ENCODE data around the gene CFAP45.

CFAP45 gene

GRCh38 chr1:159935719-159936272 lies 35.8 kb upstream of the CFAP45 start:
- no peak overlapping the region for H3K4me3 ChIP-seq (ENCODE audit: low read depth, low read length)
- DNase-seq (ENCODE audit: low read depth, low spot score), result no peak
- no peak for TF ChIP-seq CTCF (IDR thresholded peaks at IDR 0.05; ENCODE audit: low read depth, low read length)
- in situ Hi-C loops (cut with HindIII; ENCODE audit: low sequenced_read_pairs), result no loop called here

- in situ Hi-C loops (cut with HindIII; ENCODE audit: low sequenced_read_pairs), result no loop called here
- H3K4me3 ChIP-seq (ENCODE audit: low read depth, low read length), result no peak overlapping the region
- no peak for TF ChIP-seq CTCF (IDR thresholded peaks at IDR 0.05; ENCODE audit: low read depth, low read length)
- no peak for DNase-seq (ENCODE audit: low read depth, low spot score)
Measured at GRCh38 chr1:159935305-159935704, 35.3 kb upstream of the CFAP45 start.

- in situ Hi-C loops (cut with HindIII; ENCODE audit: low sequenced_read_pairs), result no loop called here
- DNase-seq (ENCODE audit: low read depth, low spot score), result no peak
- no peak overlapping the region for H3K4me3 ChIP-seq (ENCODE audit: low read depth, low read length)
- no peak for TF ChIP-seq CTCF (IDR thresholded peaks at IDR 0.05; ENCODE audit: low read depth, low read length)
Measured at GRCh38 chr1:159934136-159935039, 34.4 kb upstream of the CFAP45 start.

GRCh38 chr1:159933347-159933746 lies 33.4 kb upstream of the CFAP45 start:
- no peak overlapping the region for H3K4me3 ChIP-seq (ENCODE audit: low read depth, low read length)
- TF ChIP-seq CTCF (IDR thresholded peaks at IDR 0.05; ENCODE audit: low read depth, low read length), result no peak
- DNase-seq (ENCODE audit: low read depth, low spot score), result no peak
- in situ Hi-C loops (cut with HindIII; ENCODE audit: low sequenced_read_pairs), result no loop called here

- TF ChIP-seq CTCF (IDR thresholded peaks at IDR 0.05; ENCODE audit: low read depth, low read length), result peak; percentile 24
- DNase-seq (ENCODE audit: low read depth, low spot score), result peak; percentile 46
- in situ Hi-C loops (cut with HindIII; ENCODE audit: low sequenced_read_pairs), result no loop called here
- no peak overlapping the region for H3K4me3 ChIP-seq (ENCODE audit: low read depth, low read length)
Measured at GRCh38 chr1:159932296-159933285, 32.6 kb upstream of the CFAP45 start.

- no peak overlapping the region for H3K4me3 ChIP-seq (ENCODE audit: low read depth, low read length)
- TF ChIP-seq CTCF (IDR thresholded peaks at IDR 0.05; ENCODE audit: low read depth, low read length), result no peak
- in situ Hi-C loops (cut with HindIII; ENCODE audit: low sequenced_read_pairs), result no loop called here
- DNase-seq (ENCODE audit: low read depth, low spot score), result no peak
Measured at GRCh38 chr1:159931795-159932173, 31.8 kb upstream of the CFAP45 start.
